Measurements from ENCODE around the gene TBX6.

- TF ChIP-seq CTCF (IDR thresholded peaks at IDR 0.05 in 4 of 5, conservative IDR thresholded peaks at IDR 0.05 in 1 of 5) (no peak), POLR2A (IDR thresholded peaks at IDR 0.05) (no peak)
These were observed 14.1 kb downstream of the TBX6 start for GRCh38 chr16:30077656-30078055.
